HG03139 (cell line): ENCODE measurements around the gene STT3B.
"Not testable (repeated sequence)": the region's sequence is repeated elsewhere in the genome, so short reads cannot be mapped to it uniquely, and the experiment has no call there.

Source experiments
- ATAC-seq: cut with Tn5 transposase; IDR thresholded peaks from one replicate; pipeline ENCODE4 v1.9.1; 2021; ENCODE audit not compliant: unreplicated experiment

Gene STT3B

DNA sequence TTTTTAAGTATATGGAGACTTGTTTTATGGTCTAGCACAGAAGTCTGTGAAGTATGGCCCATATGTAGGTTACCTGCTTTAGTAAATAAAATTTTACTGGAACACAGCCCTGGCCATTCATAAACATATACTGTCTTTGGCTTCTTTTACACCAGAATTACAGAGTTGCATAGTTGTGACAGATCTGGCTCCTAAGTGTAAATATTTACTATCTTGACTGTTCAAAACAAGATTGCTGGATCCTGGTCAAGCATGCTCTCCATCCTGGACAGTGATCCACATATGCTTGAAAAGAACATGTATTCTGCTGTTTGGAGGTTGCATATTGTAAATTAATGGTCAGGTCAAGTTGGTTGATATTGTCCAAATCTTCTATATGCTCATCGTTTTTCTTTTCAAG, 57.9 kb downstream of the STT3B start:
- no peak for ATAC-seq

DNA sequence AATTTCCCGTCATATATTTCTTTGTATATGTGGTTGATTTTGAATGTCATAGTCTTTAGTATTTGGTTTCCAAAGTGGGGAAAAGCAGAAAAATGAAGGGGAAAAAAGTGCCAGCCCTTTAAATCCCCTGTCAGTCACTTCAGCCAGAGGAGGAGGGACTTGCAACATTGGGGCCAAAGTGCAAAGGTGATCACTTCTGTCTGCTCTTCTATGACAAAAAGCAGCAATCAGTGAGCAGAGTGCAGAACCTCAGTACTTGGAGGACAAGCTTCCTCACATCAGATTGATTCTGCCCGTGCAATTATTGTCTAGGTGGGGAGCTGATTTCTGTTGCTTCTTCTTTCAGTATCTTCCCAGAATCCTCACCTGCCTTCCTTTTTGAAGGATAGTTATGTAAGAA, 60.0 kb downstream of the STT3B start:
- ATAC-seq, result no peak

DNA sequence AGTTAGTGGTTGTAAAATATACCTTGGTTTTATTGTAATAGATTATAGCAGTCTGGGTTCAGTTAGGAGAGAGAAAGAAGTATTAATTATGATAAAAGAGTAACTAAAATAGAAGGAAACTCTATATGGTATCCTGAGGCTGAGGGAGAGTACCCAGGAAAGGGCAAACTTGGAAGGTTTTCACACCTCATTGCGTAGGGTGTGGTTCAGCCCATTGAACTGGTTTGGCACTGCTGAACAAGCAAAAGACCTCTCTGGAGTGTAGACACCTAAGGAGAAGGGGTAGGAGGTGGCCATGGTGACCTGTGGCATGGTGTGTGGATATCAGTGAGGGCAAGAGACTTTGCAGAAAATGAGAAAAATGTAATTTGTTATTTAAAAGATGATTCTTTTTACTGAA, 63.5 kb downstream of the STT3B start:
- no peak for ATAC-seq

DNA sequence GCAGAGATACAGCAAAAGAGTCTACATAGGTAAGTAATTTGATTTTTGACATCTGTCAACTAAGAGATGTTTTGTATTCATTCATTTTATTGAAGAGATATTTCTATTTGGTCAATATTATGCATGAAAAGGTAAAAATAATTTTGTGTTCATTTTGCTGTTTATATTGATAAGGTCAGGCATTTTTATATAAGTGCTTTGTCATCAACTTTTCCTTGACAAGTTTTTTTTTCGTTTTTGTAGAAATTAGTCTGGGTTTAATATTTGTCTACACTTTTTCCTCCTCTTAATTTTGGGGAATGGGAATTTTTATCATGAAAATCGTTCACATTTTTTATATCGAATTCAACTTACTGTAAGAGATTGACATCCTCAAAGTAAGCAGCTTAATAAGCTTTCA, 67.7 kb downstream of the STT3B start:
- ATAC-seq, result no peak

DNA sequence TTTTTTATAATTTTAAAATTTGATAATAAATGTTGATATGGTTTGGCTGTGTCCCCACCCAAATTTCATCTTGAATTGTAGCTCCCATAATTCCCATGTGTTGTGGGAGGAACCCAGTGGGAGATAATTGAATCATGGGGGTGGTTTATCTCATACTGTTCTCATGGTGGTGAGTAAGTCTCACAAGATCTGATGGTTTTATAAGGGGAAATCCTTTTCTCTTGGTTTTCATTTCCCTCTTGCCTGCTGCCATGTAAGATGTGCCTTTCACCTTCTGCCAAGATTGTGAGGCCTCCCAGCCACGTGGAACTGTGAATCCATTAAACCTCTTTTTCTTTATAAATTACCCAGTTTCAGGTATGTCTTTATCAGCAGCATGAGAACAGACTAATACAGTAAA, 72.6 kb downstream of the STT3B start:
- ATAC-seq, result not testable (repeated sequence)

DNA sequence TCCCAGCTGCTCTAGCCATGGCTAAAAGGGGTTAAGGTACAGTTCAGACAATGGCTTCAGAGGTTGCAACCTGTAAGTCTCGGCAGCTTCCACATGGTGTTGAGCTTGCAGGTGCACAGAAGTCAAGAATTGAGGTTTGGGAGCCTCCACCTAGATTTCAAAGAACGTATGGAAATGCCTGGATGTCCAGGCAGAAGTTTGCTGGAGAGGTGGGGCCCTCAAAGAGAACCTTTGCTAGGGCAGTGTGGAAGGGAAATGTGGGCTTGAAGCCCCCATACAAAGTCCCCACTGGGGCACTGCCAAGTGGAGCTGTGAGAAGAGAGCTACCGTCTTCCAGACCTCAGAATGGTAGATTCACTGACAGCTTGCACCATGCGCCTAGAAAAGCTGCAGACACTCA, 73.7 kb downstream of the STT3B start:
- no peak for ATAC-seq

DNA sequence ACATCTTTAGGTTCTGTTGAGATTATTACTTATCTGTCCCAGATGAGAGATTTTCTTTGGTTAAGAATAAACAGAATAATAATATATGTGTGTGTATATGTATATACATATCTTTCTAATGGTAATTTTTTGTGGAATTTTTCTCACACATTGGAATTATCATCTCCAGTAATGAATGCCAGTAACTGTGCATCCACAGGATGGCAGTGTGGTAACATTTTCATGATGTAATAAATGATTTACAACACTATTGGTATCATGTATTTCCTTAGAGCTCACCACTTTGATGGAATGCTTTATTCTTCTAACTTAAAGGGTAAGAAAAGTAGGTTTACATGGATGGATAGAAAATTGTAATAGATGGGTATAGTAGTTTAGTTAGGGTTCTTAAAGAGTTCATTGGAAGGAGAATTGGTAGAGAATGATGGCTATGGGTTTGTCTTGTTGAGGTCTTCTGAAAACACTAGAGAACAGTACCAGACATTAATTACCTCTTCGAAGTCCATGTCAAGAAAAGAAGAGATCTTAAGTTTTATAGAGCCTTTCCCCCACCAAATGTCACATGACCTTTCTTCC, 78.1 kb downstream of the STT3B start:
- no peak for ATAC-seq

DNA sequence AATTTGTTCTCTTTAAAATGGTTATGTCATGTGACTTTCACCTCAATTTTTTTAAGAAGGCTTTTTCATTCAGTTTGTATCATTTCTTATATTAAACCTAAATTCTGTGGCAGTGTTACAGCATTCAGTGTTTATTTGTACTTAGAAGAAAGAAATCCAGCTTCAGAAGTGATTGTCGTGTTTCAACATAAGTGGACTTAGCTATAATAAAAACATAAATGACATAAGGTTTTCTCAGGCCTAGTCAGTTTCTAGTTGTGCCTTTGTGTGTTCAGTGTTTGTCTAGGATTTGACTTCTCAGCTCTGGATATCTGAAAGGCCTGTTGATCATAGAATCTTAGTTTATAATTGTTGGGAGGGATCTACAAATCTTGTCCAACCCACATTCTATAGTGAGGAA, 80.5 kb downstream of the STT3B start:
- ATAC-seq, result no peak

DNA sequence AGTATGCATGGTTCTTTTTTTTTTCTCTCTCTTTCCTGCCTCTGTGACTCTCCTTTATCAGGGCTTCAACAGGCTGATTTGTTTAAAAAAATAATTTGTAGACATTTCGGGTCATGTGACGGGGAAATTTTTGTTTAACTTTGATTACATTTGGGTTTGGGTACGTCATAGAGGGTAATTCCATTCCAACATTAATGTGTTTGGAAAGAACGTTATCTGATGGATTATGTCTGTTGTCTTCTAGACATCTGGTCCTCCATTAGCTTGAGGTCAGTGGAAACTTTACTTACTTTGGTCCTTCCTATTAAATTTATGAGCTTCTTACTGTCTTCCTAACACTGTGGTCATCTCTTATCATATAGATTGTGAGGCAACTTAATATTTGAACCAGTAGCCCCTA, 80.9 kb downstream of the STT3B start:
- no peak for ATAC-seq

DNA sequence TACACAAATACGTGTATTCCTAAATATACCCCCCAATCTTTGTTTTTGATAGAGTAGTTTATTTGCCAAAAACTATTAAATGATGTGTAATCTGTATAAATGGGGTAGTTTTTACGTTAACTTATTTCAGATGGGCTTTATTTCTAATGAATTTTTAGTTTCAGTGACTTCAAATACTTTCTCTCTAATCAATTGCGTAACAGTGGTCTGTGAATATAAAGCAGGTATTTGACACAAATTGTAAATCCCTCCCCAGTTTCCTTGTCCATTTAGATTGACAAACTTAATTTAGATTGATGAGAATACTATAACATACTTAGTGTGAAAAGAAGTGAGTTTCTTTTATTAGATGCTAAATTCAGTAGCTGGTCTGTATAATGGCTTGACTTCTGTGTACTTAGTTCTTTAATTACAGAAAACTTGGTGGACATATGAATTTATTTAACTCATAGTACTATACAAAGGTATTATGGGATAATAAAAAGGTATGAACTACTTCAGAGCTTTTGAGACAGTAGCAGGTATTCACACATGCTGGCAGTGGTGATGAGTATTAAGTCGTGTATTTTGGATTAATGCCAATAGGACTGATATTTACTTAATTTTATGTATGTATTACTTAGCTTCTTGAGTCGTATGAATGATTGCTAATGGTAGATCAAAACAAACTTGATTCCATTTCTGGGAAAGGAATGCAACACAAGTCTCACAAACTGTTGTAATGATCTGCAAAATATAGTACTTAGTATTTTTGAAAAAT, 81.6 kb downstream of the STT3B start:
- no peak for ATAC-seq

DNA sequence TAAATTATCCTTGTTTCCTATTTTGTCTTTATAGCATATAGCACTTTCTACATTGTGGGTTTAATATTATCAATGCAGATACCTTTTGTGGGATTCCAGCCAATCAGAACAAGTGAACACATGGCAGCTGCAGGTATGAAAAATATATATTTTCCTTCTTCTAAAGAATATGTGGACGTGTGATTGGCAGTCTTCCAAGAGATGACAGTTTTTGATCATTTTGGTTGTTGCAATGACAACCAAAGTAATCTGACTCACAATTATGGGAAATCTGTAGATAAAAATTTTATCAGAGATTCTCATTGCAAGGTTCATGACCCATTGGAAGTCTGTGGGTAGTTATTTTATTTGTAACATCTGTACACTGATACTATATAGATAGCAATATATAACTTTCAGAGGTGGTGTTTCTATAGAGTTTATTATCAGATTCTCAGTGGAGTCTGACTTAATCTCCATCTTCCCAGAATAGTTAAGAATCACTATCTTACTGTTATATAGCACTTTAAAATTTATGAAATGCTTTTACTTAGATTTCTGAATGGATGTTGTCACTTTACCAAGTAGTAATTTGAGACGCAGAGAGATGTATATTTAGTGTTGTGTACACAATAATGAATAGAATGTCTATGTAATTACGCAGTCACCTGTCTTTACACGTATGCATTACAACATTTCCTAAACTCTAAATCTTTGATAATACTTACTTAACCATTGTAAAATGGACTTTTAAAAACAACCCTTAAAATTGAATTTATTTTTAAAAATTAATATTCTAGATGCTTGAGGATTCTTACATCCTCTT, 82.5 kb downstream of the STT3B start:
- no peak for ATAC-seq

DNA sequence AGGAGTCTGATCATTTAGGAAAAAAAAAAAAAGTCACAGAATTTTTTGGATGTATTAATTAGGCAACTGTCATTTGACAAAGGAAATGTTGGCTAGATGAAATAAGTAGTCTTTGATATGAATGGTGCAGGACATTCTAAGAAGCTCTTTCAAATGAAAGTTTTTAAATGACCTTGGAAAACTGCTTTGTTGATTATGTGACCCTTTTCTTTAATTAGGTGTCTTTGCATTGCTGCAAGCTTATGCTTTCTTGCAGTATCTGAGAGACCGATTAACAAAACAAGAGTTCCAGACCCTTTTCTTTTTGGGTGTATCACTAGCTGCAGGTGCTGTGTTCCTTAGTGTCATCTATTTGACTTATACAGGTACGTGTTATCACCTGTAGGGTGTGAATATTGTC, 84.0 kb downstream of the STT3B start:
- no peak for ATAC-seq

DNA sequence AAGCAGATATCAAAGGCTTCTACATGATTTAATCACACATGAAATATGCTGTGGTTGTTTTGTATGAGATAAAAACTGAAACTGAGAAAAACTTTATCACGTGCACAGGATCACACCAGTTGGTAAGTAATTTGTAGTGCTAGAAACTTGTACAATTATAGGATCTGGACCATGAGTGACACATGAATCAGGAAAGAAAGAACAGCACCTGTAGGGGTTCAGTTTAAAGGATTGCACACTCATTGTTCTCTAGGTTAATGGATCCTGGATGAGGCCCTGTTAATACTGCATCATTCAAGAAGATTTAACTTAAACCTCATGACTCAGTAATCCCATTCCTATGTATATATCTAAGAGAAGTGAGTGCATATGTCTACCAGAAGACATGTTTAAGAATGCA, 87.9 kb downstream of the STT3B start:
- no peak for ATAC-seq

DNA sequence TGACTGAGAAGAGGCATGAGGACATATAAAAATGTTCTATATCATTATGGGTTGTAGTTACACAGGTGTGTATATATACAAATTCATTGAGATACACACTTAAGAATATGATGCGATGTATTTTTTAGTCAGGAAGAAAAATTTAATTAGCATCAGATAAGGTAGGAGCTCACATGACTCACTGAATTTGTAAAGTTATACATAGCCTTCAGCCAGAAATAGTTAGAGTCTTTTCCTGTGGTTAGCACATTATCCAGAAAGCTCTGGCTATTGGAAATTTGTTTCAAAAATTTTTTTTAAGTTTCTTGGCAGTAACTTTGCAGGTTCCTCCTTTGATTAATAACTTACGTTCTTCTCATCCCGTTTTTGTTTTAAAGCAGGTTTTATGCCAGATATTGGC, 88.6 kb downstream of the STT3B start:
- ATAC-seq, result no peak

DNA sequence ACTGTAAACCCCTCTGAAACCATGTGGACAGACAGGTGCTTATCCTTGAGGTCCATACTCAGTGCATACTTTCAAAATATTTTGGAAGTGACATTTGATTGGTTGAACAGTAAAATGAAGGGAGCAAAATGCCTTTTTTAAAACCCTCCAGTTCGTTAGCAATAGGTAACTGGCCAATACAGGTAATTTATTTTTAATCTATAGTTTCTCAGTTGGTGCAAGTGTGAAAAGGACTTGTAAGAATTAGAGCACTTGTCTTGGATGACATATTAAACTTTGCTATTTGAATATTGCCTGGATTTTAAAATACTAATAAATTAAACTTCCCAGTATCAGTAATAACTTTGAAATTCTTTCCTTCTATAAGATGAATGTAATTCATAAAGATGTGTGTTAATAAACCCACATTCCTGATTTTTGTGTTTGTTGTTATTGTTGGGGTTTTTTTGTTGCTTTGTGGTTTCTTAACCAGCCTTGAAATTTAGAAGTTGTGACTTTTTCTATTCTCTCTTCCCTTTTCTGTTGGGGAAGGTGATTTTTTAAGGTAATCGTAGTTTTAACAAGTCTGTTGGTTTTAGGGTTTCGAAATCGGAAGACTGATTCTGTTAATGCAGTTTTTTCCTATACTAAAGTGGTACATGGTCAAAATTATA, 90.0 kb downstream of the STT3B start:
- ATAC-seq, result no peak

DNA sequence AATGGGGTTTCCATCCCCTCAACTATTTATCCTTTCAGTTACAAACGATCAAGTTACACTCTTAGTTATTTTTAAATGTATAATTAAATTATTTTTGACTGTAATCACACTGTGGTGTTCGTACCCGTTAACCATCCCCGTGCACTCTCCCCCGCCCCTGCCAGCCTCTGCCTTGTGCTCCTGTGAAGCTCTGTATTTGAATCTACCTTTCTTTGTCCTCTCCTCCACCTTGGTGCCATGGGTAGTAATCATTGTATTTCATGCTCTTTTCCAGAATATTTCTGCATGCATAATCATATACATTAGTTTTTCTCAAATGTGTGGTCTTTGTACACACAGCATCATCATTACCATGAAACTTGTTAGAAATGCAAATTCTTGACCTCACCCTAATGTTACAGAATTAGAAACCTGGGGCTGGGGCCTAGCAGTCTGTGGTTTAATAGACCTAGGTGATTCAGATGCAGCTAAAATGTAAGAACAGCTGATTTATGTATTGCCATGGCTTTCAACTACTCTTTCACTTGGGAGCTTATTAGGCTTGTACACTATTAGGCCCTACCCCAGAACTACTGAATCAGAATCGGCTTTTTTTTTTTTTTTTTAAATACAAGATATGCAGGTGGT, 91.5 kb downstream of the STT3B start:
- ATAC-seq, result no peak

DNA sequence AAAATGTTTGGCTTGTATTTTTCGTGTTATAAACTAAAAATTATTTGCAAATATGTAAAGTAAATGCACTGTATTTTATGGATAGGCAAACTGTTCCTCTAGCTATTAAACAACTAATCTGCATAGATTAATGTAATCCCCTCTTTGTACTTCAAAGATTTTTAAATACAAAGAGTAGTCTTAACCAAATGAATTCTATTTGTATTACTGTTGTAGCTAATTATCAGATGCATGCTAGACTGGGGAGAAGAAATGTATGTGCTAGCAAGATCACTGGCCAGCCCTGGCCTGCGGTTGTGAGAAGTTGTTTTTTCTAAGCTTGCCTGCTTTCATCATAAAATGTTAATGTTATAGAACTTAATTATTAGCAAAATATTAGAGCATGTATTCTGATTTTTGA, 92.6 kb downstream of the STT3B start:
- no peak for ATAC-seq

DNA sequence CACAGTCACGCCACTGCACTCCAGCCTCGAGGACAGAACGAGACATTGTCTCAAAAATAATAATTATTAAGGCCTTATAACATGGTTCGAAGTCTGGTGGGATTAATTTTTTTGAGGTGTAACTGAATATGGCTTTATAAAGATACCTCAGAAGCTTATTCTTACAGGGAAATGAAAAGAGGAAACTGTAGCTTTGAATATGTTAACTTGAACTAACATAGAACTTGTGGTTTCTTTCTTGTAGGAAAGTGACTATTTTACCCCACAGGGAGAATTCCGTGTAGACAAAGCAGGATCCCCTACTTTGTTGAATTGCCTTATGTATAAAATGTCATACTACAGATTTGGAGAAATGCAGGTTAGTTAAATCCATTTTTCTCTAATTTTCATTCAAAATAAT, 96.3 kb downstream of the STT3B start:
- ATAC-seq, result no peak

DNA sequence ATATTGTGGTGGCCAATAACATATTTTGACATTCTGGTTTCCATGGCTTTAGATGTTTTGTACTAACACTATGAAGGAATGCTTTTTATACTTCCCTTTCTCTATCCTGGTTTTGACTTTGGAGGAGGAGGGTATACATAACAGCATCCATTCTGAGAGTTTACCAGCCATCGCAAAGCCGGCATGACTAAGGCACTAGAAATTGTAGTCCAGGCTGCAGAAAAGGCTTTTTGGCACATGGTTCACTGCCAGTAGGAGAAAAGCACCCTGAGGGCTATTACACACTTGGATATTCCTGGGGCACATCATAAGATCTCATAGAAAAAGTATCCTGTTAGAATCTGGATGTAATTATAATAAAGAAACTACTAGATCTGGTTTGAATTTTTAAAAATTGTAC, 101.8 kb downstream of the STT3B start:
- no peak for ATAC-seq

DNA sequence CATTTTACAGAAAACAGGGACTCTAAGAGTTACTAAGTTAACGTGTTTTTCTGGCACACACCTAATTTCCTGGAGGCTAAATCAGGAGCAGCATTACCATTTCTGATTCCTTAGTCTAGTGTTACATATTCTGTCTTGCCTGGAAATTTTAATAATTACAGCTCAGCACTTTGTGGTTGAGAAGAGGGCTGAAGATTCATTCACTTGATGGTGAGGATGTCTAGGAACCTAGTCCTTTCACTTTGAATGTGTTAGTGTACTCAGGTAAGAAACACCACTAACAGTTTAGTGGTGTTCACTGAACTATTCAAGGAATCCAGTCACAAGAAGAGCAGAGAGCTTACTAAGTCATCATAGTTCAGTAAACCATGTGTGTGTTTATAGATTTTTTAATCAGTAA, 102.8 kb downstream of the STT3B start:
- no peak for ATAC-seq

DNA sequence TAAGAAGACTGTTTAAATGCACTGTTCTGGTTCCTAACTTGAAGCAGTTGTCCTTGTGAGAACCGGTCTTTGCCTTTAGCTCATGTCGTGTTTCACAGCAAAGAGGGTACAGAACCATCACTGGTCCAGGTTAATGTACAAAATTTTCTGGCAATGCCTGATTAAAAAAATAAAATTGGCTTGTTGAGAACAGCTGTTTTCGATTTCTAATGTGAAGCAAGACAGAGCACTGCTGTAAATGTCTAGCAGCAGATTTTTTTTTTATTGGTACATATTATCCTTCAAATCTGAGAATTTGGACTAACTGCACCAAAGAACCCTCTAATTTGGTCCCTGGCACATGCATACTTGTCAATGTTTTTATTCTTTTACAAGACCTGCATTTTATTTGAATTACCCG, 103.3 kb downstream of the STT3B start:
- no peak for ATAC-seq
